Lower leg skin (tissue), 4 donors: ENCODE results near the gene CCDC102B. TPM values are rescaled to one million over a fixed set of nuclear protein-coding genes. Genes with fewer than 3 reads are reported as not detected.

Experiments used
- DNase-seq, 2 donors: peaks; one replicate each; pipeline ENCODE4 v3.0.0-alpha.2; 2019; ENCODE audit warnings: low spot score in 2 of 2
- H3K4me3 ChIP-seq: fragments of 200-600 bp; sonication (generic); 2 replicates; pipeline ENCODE4 v1.5.1; 2017; ENCODE audit warnings: mild to moderate bottlenecking, low read depth; ENCODE audit not compliant: poor library complexity, severe bottlenecking
- POLR2A ChIP-seq, 2 donors: fragments of 450-650 bp; IDR thresholded peaks; one replicate each; pipeline ENCODE4 v1.6.1; 2016 to 2017; ENCODE audit warnings: antibody characterized with exemption in 2 of 2, mild to moderate bottlenecking in 1 of 2, moderate library complexity in 1 of 2
- WGBS, 2 donors: methylation state at CpG; one replicate each; pipeline ENCODE4 v1.1.5; 2018; 5-methylcytosine and 5-hydroxymethylcytosine counted together
- intact Hi-C: fragments of 100-400 bp; cut with DNase I; formaldehyde crosslinking; loops from one replicate; pipeline ENCODE4 v1.15.0; 2023; ENCODE audit warnings: low total_unique reads
- total RNA-seq, 4 donors: library from RNA; depleted of rRNA; stranded (reverse); fragments of >200 nt; gene quantifications; one replicate each; pipeline ENCODE4 v1.1.0, GENCODE V29; 2016
- TF ChIP-seq, protein P1 (sequence below), 3 donors: fragments of 450-650 bp; IDR thresholded peaks; one replicate each; pipeline ENCODE4 v1.5.1; 2016; ENCODE audit warnings: antibody characterized with exemption in 3 of 3, mild to moderate bottlenecking in 3 of 3, moderate library complexity in 2 of 3

The CCDC102B gene
- total RNA-seq, 4 donors from 2014 or later: 0.72 to 2.1 (median 1.5) TPM

GRCh38 chr18:68854786-68855391 lies 57.0 kb downstream of the CCDC102B start:
- no peak for DNase-seq
- WGBS, 2 donors: 73 to 80% methylated on average over 4 of the region's 4 CpGs
- H3K4me3 ChIP-seq: no peak overlapping the region
- intact Hi-C loops: no loop called here
- TF ChIP-seq, protein P1, sequence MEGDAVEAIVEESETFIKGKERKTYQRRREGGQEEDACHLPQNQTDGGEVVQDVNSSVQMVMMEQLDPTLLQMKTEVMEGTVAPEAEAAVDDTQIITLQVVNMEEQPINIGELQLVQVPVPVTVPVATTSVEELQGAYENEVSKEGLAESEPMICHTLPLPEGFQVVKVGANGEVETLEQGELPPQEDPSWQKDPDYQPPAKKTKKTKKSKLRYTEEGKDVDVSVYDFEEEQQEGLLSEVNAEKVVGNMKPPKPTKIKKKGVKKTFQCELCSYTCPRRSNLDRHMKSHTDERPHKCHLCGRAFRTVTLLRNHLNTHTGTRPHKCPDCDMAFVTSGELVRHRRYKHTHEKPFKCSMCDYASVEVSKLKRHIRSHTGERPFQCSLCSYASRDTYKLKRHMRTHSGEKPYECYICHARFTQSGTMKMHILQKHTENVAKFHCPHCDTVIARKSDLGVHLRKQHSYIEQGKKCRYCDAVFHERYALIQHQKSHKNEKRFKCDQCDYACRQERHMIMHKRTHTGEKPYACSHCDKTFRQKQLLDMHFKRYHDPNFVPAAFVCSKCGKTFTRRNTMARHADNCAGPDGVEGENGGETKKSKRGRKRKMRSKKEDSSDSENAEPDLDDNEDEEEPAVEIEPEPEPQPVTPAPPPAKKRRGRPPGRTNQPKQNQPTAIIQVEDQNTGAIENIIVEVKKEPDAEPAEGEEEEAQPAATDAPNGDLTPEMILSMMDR (IDR thresholded peaks at IDR 0.05): no peak
- TF ChIP-seq POLR2A (IDR thresholded peaks at IDR 0.05): no peak

GRCh38 chr18:68855491-68855890 lies 57.6 kb downstream of the CCDC102B start:
- TF ChIP-seq POLR2A (IDR thresholded peaks at IDR 0.05): no peak
- TF ChIP-seq, protein P1 (IDR thresholded peaks at IDR 0.05): no peak
- intact Hi-C loops: no loop called here
- H3K4me3 ChIP-seq: no peak overlapping the region
- DNase-seq: no peak

DNA sequence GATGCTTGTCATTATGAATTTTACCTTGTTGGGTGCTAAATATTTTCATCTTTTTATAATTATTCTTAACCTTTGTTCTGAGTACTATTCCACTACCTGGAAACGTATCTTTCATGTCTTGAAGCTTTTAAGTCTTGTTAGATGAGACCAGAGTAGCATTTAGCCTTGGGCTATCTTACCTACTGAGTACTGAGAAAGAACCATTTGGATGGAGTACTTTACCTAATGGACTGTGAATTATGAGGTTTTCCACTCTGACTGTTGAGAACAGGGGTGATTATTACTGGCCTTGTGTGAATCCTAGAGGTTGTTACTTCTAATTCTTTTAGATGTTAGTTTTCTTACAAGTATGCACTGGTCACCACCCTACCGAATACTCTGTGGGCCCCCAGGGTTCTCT lies 63.5 kb downstream of the CCDC102B start:
- intact Hi-C loops: no loop called here
- H3K4me3 ChIP-seq: no peak overlapping the region
- no peak for DNase-seq
- TF ChIP-seq, protein P1 (IDR thresholded peaks at IDR 0.05): no peak
- TF ChIP-seq POLR2A (IDR thresholded peaks at IDR 0.05): no peak
- WGBS, 2 donors: 66 to 74% methylated on average over 2 of the region's 2 CpGs

GRCh38 chr18:68865021-68865420 lies 67.1 kb downstream of the CCDC102B start:
- TF ChIP-seq, protein P1 (IDR thresholded peaks at IDR 0.05): no peak
- no peak for TF ChIP-seq POLR2A (IDR thresholded peaks at IDR 0.05)
- H3K4me3 ChIP-seq: no peak overlapping the region
- intact Hi-C loops: no loop called here
- WGBS, 2 donors: 73 to 80% methylated on average over 2 of the region's 2 CpGs
- DNase-seq: no peak

- DNase-seq: no peak
- WGBS, 2 donors: 71 to 74% methylated on average over 3 of the region's 3 CpGs
- no peak overlapping the region for H3K4me3 ChIP-seq
- intact Hi-C loops: no loop called here
- TF ChIP-seq POLR2A (IDR thresholded peaks at IDR 0.05): no peak
- TF ChIP-seq, protein P1 (IDR thresholded peaks at IDR 0.05): no peak
These were observed 67.6 kb downstream of the CCDC102B start for GRCh38 chr18:68865503-68865902.

- intact Hi-C loops: no loop called here
- no peak overlapping the region for H3K4me3 ChIP-seq
- no peak for TF ChIP-seq POLR2A (IDR thresholded peaks at IDR 0.05)
- TF ChIP-seq, protein P1 (IDR thresholded peaks at IDR 0.05): no peak
- no peak for DNase-seq
- 84 to 89% methylated on average over 4 of the region's 4 CpGs for WGBS, 2 donors
These were observed 75.1 kb downstream of the CCDC102B start for GRCh38 chr18:68873003-68873402.
